NB4 (cell line): ENCODE measurements around the gene JAKMIP3.

Source experiments
- DNase-seq: peaks from one replicate; pipeline ENCODE4 v3.0.0; 2010; ENCODE audit warnings: low read depth
- H3K4me3 ChIP-seq: one replicate; pipeline ENCODE4 v1.5.1; 2011; ENCODE audit warnings: mild to moderate bottlenecking, low read depth, low read length, moderate library complexity
- MYC ChIP-seq: IDR thresholded peaks from 2 replicates; pipeline ENCODE4 v1.6.1; 2011; ENCODE audit warnings: low read depth, low read length
- POLR2A ChIP-seq: IDR thresholded peaks from 2 replicates; pipeline ENCODE4 v1.6.1; 2011; ENCODE audit warnings: mild to moderate bottlenecking; ENCODE audit not compliant: insufficient read length; ENCODE audit errors: extremely low read depth
- TF ChIP-seq, protein P1 (sequence below): IDR thresholded peaks from 2 replicates; pipeline ENCODE4 v1.6.1; 2011; ENCODE audit warnings: low read depth, low read length
- TF ChIP-seq, protein P2 (sequence below): IDR thresholded peaks from one replicate; pipeline ENCODE4 v1.5.1; 2012; ENCODE audit warnings: low read depth, low read length

The JAKMIP3 gene

DNA sequence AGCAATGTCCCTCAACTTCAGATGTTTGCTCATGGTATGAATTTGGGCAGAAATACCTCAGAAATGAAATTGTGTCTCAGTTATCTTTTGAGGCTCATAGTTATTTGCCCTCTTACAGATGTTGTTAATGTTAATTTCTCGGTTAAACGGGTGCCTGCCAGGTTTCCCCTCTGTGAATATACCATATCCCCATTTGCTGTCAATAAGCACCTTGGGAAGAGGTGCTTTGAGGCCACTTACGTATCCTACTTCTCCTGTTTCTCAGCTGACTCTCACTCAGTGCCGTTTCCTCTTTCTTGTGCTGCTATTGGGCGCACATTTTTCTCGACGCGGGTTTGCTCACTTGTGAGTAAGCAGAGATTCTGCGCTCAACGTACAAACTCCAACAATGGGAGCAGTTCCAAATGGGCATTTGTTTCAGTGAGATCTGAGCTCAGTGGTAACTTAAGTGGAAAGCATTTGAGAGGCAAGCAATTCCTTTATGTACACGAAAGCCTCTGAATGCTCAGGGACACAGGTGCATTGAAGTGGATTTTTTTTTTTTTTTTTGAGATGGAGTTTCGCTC, 34.8 kb upstream of the JAKMIP3 start:
- no peak overlapping the region for H3K4me3 ChIP-seq
- TF ChIP-seq MYC (no peak), POLR2A (no peak)
- TF ChIP-seq, protein P1, sequence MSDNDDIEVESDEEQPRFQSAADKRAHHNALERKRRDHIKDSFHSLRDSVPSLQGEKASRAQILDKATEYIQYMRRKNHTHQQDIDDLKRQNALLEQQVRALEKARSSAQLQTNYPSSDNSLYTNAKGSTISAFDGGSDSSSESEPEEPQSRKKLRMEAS = no peak
- TF ChIP-seq, protein P2, sequence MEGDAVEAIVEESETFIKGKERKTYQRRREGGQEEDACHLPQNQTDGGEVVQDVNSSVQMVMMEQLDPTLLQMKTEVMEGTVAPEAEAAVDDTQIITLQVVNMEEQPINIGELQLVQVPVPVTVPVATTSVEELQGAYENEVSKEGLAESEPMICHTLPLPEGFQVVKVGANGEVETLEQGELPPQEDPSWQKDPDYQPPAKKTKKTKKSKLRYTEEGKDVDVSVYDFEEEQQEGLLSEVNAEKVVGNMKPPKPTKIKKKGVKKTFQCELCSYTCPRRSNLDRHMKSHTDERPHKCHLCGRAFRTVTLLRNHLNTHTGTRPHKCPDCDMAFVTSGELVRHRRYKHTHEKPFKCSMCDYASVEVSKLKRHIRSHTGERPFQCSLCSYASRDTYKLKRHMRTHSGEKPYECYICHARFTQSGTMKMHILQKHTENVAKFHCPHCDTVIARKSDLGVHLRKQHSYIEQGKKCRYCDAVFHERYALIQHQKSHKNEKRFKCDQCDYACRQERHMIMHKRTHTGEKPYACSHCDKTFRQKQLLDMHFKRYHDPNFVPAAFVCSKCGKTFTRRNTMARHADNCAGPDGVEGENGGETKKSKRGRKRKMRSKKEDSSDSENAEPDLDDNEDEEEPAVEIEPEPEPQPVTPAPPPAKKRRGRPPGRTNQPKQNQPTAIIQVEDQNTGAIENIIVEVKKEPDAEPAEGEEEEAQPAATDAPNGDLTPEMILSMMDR = no peak
- DNase-seq = no peak

DNA sequence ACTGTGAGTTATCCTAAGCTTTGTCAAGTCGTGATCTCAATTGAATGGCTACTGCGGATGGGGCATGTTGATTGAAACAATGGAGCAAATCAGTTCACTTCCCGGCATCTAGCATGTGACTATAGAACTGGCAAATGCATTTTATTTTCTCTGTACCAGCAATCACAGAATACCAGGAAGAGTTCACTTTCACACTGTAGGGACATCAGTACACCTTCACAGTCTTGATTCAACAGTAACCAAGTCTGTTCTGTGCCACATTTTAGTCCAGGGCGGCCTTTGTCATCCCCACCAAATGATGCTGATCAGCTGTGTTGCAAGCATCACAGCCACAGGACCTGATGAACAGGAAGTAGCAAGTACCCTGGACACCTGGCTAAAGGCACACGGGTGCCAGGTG, 32.1 kb upstream of the JAKMIP3 start:
- no peak for TF ChIP-seq MYC
- no peak for DNase-seq
- H3K4me3 ChIP-seq = no peak overlapping the region

DNA sequence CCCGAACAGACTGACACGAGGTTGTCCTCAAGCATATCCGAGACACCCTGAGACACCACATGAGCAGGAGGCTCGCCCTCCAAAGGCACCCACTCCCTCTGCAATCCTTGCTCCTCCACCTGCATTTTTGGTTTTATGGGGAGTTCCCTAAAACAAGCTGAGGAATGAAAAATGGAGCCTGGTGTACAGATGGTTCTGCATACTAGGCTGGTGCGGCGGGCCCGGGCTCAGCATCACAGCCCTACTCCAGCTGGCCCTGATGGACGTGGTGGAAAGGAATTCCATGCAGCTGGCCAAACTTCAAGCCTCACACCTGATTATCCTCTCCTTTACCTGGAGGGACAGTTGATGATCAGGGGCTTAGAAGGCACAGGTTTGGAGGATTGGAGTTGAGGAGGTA, 30.3 kb upstream of the JAKMIP3 start:
- H3K4me3 ChIP-seq = no peak overlapping the region
- no peak for DNase-seq
- TF ChIP-seq MYC = no peak
- TF ChIP-seq POLR2A = no peak
- TF ChIP-seq, protein P1 = no peak
- TF ChIP-seq, protein P2 = no peak

DNA sequence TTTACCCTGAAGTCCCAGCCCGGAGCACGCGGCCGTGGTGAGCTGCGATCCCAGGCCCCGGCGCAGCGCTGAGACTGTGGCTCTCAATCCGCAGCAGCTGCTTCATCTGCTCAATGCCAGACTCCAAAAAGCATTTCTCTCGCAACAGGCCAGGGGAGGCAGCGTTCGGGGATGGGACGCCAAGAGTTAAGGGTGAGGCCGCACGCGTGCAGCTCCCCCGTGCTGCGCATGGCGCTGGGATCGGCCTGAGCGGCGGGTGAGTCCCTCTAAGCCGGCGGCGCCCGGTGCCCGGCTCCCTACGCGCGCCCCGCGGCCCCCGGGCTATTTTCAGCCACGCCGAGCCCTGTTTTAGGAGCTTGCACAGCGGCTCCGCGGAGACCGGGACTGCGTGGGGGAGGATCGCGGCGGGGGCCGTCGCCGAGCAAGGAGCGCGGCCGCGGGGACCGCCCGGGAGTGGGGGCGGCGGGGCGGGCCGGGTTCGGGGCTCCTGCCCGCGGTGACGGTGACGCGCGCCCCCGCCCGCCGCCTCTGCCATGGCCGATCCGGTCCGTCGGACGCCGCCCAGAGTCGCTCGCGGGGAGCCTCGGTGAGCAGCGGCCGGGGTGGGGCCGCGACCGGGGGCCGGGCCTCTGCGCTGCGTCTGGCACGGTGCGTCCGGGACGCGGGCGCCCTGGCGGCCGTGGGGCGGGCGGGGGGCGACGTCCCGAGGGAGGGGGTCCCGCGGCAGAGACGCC, 29.4 kb upstream of the JAKMIP3 start:
- no peak for TF ChIP-seq POLR2A
- TF ChIP-seq, protein P1 = no peak
- TF ChIP-seq MYC = no peak
- H3K4me3 ChIP-seq = no peak overlapping the region
- DNase-seq = no peak

DNA sequence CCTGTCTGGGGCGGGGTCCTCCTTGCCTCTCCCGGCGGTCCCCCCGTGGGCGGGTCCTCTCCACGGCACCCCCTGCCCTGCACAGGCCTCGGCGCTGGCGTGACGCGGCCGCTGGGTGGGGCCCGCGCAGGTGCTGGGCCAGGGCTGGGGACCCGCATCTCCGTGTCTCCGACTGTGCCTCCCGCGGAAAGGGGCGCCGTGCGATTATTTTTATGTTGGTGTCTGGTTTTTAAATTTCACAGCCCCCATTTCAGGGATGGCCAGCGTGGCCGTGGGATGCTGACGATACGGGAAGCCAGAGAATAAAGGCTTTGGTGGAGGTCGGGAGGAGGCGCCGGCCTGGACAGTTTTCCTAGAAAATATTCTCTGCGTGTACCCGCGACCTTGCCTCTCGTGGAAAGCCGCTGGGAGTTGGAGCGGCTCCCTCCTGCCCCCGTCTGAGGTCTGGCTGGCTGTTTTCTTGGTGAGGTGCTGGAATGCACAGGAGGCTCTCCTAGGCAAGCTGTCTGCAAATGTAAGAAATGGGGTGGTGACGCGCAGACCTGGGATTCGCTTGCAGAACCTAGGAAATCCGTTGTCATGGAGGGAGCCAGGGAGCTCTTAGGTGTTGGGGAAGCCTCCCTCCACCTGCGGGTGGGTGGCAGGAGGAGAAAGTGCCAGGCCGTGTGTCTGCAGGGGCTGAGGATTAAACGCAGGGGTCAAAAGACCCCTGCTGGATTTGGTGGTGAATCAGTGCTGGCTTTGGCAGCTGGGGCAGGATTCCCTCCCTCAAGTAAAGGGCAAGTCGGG, 28.7 kb upstream of the JAKMIP3 start:
- H3K4me3 ChIP-seq = no peak overlapping the region

DNA sequence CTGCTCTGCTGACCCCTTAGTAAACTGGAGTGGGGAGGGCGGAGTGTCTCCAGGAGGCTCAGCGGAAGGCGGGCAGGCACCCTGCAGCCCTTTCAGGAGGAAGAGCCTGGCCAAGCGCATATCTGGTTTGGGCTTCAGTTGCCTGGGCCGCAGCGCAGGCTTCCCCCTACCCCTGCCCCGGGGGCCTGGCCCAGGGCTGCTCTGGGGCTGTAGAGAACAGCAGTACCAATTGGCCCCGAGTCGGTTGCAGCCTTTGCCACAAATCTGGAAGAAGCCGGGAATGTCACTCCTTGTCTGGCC, 28.1 kb upstream of the JAKMIP3 start:
- TF ChIP-seq, protein P1 = no peak
- TF ChIP-seq, protein P2 = no peak
- TF ChIP-seq POLR2A = no peak
- no peak for TF ChIP-seq MYC
- no peak for DNase-seq
- H3K4me3 ChIP-seq = no peak overlapping the region

More for the DNA sequence above, 28.7 kb upstream of the JAKMIP3 start:
- no peak for TF ChIP-seq MYC
- TF ChIP-seq, protein P2 = no peak
- TF ChIP-seq, protein P1 = no peak
- no peak for TF ChIP-seq POLR2A
- no peak for DNase-seq
